Subcutaneous abdominal adipose tissue (tissue), 5 donors: ENCODE data around the gene PCBP3.

Experiments
- H3K27ac ChIP-seq: one replicate; pipeline ENCODE4 v1.7.0; 2013; ENCODE audit warnings: low read depth, mild to moderate bottlenecking, inconsistent platforms, low read length, moderate library complexity
- H3K27me3 ChIP-seq, 5 donors: one replicate each; pipeline ENCODE4 v1.7.0; 2013; ENCODE audit warnings: low read length in 5 of 5, inconsistent platforms in 1 of 5; ENCODE audit not compliant: control insufficient read depth in 5 of 5, insufficient read depth in 4 of 5
- H3K36me3 ChIP-seq, 5 donors: one replicate each; pipeline ENCODE4 v1.7.0; 2013; ENCODE audit warnings: low read length in 5 of 5; ENCODE audit not compliant: control insufficient read depth in 5 of 5, insufficient read depth in 5 of 5
- H3K4me1 ChIP-seq, 5 donors: one replicate each; pipeline ENCODE4 v1.7.0; 2013; ENCODE audit warnings: low read length in 5 of 5, mild to moderate bottlenecking in 3 of 5, moderate library complexity in 1 of 5; ENCODE audit not compliant: control insufficient read depth in 5 of 5, insufficient read depth in 5 of 5
- H3K4me3 ChIP-seq, 5 donors: one replicate each; pipeline ENCODE4 v1.7.0; 2013; ENCODE audit warnings: low read length in 5 of 5, low read depth in 1 of 5
- H3K9ac ChIP-seq, 5 donors: one replicate each; pipeline ENCODE4 v1.7.0; 2013; ENCODE audit warnings: low read length in 5 of 5, mild to moderate bottlenecking in 4 of 5, moderate library complexity in 3 of 5
- H3K9me3 ChIP-seq, 5 donors: one replicate each; pipeline ENCODE4 v1.7.0; 2013; ENCODE audit warnings: low read length in 5 of 5; ENCODE audit not compliant: control insufficient read depth in 5 of 5
- donor health status: healthy.
- donor health status: healthy.
- donor health status: healthy.
- donor health status: healthy.
- donor health status: healthy.

PCBP3 gene

DNA sequence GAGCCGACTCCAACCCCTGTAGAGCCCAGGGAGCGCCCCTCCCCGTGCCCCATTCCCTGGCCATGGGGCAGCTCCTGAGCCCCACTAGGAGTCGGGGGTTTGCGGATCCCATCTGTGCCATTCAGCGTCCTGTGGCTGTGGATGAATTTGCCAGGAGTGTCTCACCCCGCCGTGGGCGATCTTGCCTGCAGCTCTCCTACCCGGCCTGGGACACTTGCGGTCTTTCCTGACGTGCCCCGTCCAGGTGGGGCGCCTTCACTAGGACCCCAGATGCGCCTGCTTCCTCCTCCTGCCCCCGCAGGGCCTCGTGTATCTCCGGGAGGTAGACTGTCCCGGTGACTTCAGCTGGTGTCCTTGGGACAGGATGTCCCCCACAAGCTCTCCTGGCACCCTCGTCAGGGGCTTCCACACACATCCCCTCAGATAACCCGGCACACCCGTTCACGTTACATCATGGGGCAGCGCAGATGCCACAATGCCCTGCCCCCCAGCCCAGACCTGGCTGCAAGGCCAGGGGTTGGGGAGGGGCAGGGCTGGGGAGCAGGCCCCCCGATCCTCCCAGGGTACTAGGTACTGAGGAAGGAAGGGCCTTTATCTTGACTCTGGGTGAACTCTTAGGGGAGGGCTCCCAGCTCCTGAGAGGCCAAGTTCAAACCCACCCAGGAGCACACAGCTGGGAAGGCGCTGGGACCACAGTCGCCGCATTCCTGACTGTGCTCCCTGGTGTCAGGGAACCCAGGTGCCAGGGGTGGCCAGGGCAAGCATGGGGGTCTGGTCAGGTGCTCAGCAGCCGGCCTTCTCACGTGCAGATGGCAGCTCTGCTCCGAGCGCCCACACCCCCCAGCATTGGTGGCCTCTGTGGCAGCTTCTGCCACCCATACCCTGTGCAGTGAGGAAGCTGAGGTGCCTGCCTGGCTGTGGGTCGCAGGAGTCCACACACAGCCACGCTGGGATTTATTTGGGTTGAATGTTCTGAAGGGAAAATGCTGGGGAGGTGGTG, 284.6 kb downstream of the PCBP3 start:
- no peaks in the 10 kb centered on the region for H3K9me3 ChIP-seq
- peaks cover 0 to 7% (median 3%) of the 10 kb centered on the region in 5 donors for H3K36me3 ChIP-seq
- H3K4me1 ChIP-seq, result peaks cover 0 to 4% (median under 1%) of the 10 kb centered on the region in 5 donors
- no peak overlapping the region for H3K9ac ChIP-seq
- H3K27me3 ChIP-seq, result peaks cover 0 to 6% (median 0%) of the 10 kb centered on the region in 5 donors
- no peak overlapping the region for H3K4me3 ChIP-seq
- H3K27ac ChIP-seq, result no peak overlapping the region

DNA sequence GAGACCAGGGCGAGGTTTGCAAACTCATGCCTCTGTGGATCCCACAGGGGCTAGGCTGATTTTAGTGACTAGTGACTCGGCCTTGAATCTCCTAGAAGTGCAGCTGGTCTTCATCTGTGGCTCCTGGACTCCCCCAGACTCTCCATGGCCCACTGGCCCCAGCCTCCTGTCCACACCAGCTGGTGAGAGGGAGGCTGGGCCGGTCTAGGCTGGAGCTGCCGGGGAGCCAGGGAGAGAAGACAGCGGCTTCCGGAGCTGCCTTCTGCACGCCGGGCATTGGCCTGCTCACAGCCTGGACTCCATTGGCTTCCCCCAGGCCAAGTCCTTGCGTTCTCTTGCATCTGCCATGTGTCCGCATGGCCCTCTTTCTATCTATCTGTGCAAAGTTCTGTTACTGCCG, 285.9 kb downstream of the PCBP3 start:
- Histone ChIP-seq H3K4me3 (no peak overlapping the region), H3K27ac (no peak overlapping the region), H3K36me3 (peaks cover 0 to 7% (median 3%) of the 10 kb centered on the region in 5 donors), H3K9me3 (no peaks in the 10 kb centered on the region), H3K9ac (no peak overlapping the region), H3K27me3 (peaks cover 0 to 6% (median 0%) of the 10 kb centered on the region in 5 donors), H3K4me1 (no peaks in the 10 kb centered on the region)

DNA sequence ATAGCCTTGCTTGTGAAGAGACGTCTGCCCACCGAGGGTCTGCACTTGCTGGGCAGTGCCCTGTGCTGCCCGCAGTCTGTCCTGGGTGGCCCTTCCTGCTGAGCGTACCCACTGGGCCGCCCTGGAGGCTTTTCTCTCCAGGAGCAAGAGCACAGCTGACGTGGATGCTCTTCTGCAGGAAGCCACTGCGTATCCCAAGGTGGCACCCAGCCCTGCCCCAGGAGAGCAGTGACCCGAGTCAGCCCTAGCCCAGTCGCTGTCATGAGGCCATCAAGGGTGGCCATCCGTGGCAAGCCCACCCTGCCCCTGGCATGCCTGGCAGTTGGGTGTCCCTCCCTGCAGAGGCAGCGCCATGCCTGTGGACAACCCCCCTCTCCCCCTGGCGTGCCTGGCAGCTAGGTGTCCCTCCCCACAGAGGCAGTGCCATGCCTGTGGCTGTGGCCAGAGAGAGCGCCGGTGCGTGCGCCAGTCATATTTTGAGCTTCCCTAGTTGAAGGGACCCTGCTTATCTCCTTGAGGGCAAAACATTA, 286.8 kb downstream of the PCBP3 start:
- H3K27me3 ChIP-seq, result peaks cover 0 to 6% (median 0%) of the 10 kb centered on the region in 5 donors
- H3K4me1 ChIP-seq, result no peaks in the 10 kb centered on the region
- H3K27ac ChIP-seq, result no peak overlapping the region
- H3K36me3 ChIP-seq, result peaks cover 0 to 8% (median 3%) of the 10 kb centered on the region in 5 donors
- no peak overlapping the region for H3K9ac ChIP-seq
- H3K4me3 ChIP-seq, result no peak overlapping the region
- H3K9me3 ChIP-seq, result peaks cover 0 to 4% (median 0%) of the 10 kb centered on the region in 5 donors

DNA sequence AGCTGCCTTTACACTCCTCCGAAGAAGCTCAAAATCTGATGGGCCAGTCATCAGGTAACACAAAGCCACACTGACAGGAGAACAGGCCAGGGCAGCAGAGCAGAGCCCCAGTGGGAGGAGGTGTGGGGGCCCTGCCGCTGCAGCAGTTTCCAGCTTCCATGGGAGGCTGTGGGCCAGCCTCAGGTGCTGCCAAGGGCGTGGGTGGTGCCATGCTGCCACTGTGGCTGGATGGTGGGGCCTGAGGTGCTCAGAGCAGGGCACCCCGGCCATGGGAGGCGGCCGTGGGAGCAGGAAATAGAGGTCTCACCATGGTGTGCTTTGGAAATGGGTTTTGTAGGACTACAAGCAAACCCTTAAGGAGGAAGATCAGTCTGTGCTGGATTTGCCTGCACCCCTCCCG, 287.3 kb downstream of the PCBP3 start:
- Histone ChIP-seq H3K4me1 (no peaks in the 10 kb centered on the region), H3K27ac (no peak overlapping the region), H3K27me3 (peaks cover 0 to 6% (median 0%) of the 10 kb centered on the region in 5 donors), H3K4me3 (no peak overlapping the region), H3K9ac (no peak overlapping the region), H3K36me3 (peaks cover 0 to 8% (median 3%) of the 10 kb centered on the region in 5 donors), H3K9me3 (peaks cover 0 to 9% (median 3%) of the 10 kb centered on the region in 5 donors)

DNA sequence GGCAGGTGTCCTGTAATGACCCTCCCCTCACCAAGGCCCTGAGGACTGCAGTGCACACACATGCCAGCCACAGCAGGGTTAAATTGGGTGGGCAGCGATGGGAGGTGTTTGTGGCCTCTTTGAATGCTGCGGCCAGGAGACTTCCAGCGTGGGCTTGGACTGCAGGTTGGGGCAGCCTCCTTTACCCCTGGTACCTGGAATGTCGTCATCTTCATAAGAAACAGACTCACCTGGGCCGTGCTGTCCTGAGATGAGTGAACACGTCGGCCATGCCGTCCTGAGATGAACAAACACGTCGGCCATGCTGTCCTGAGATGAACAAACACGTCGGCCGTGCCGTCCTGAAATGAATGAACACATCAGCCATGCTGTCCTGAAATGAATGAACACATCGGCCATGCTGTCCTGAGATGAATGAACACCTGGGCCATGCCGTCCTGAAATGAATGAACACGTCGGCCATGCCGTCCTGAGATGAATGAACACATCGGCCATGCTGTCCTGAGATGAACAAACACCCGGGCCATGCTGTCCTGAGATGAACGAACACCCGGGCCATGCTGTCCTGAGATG, 288.0 kb downstream of the PCBP3 start:
- H3K27me3 ChIP-seq, result peaks cover 0 to 6% (median 0%) of the 10 kb centered on the region in 5 donors

DNA sequence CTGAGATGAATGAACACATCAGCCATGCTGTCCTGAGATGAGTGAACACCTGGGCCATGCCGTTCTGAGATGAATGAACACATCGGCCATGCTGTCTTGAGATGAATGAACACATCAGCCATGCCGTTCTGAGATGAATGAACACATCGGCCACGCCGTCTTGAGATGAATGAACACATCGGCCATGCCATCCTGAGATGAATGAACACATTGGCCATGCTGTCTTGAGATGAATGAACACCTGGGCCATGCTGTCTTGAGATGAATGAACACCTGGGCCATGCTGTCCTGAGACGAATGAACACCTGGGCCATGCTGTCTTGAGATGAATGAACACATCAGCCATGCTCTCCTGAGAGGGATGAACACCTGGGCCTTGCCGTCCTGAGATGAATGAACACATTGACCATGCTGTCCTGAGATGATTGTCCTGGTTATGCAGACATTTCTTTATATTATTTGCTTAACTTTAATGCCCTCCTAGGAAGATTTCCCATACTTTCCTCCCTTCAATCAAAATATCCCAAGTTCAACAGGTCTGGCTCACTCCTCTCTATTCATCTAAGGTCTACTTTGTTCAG, 289.5 kb downstream of the PCBP3 start:
- H3K4me1 ChIP-seq, result no peaks in the 10 kb centered on the region
- peaks cover 0 to 11% (median 3%) of the 10 kb centered on the region in 5 donors for H3K36me3 ChIP-seq
- H3K27ac ChIP-seq, result no peak overlapping the region
- H3K9me3 ChIP-seq, result peaks cover 0 to 14% (median 5%) of the 10 kb centered on the region in 5 donors
- no peak overlapping the region for H3K4me3 ChIP-seq
- no peak overlapping the region for H3K9ac ChIP-seq
- peaks cover 0 to 6% (median 0%) of the 10 kb centered on the region in 5 donors for H3K27me3 ChIP-seq

More for the DNA sequence above, 288.0 kb downstream of the PCBP3 start:
- no peaks in the 10 kb centered on the region for H3K4me1 ChIP-seq
- peaks cover 0 to 14% (median 5%) of the 10 kb centered on the region in 5 donors for H3K9me3 ChIP-seq
- H3K9ac ChIP-seq, result no peak overlapping the region
- no peak overlapping the region for H3K27ac ChIP-seq
- H3K4me3 ChIP-seq, result no peak overlapping the region
- H3K36me3 ChIP-seq, result peaks cover 0 to 11% (median 3%) of the 10 kb centered on the region in 5 donors

DNA sequence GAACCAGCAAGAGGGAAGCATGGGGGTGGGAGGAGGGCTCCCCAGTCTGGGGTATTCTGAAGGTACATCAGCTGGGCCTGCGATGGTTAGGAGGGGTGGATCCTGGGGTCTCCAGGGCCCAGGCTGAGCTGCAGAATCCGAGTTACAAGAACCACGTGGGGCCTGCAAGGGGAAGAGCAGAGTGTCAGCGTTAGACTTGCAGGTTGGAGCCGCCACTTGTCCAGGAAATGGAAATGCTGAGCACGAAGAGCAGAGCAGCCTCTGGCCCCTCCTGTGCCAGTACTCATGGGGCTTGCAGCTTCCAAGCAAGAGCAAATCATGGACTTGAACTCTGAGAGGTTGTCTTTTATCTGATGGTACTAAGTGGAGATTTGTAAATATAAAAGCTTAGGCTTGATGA, 290.6 kb downstream of the PCBP3 start:
- H3K4me1 ChIP-seq, result no peaks in the 10 kb centered on the region
- no peak overlapping the region for H3K4me3 ChIP-seq
- peaks cover 0 to 14% (median 5%) of the 10 kb centered on the region in 5 donors for H3K9me3 ChIP-seq
- H3K9ac ChIP-seq, result no peak overlapping the region
- peaks cover 0 to 11% (median 3%) of the 10 kb centered on the region in 5 donors for H3K36me3 ChIP-seq
- no peak overlapping the region for H3K27ac ChIP-seq
- peaks cover 0 to 6% (median 0%) of the 10 kb centered on the region in 5 donors for H3K27me3 ChIP-seq

DNA sequence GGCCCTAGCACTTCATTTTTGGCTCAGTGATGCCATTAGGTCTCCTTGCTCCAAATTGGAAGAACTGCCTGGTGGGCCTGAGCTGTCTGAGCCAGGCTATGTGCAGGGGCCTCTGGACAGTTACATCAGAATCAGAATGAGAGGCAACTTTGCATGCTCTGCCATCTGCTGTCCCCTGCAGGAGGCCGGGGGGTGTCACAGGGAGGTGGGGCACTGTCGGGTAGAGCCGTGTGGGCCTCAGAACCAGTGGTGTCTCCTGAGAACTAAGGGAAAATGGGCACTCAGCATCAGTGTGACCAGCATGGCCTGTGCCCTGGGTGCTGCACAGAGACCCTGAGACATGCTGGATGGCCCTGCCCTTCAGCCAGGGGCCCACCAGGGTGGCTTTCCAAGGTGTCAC, 291.0 kb downstream of the PCBP3 start:
- Histone ChIP-seq H3K9me3 (peaks cover 0 to 14% (median 5%) of the 10 kb centered on the region in 5 donors), H3K4me1 (no peaks in the 10 kb centered on the region), H3K27me3 (peaks cover 0 to 4% (median 0%) of the 10 kb centered on the region in 5 donors), H3K36me3 (peaks cover 0 to 11% (median 3%) of the 10 kb centered on the region in 5 donors), H3K9ac (no peak overlapping the region), H3K27ac (no peak overlapping the region), H3K4me3 (no peak overlapping the region)

DNA sequence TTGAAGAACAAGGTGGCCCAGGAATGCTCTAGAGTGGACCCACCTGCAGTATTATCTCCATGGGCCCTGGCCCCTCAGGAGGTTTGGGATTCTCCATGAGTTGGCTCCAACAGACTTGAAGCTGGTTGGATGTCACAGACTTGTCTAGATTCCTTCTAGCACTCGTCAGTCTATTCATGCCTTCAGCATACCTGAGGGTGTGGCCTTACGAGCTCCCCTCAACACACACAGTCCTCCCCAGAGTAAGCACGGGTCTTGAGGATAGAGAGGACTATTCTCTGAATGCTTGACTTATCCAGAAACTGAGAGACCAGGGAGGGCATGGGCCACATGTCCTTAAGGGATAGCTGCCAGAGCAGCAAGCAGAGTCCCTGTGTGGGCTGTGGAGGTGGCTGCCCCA, 292.1 kb downstream of the PCBP3 start:
- Histone ChIP-seq H3K4me3 (no peak overlapping the region), H3K36me3 (peaks cover 0 to 11% (median 3%) of the 10 kb centered on the region in 5 donors), H3K9me3 (peaks cover 0 to 14% (median 5%) of the 10 kb centered on the region in 5 donors), H3K27ac (no peak overlapping the region), H3K4me1 (no peaks in the 10 kb centered on the region), H3K9ac (no peak overlapping the region), H3K27me3 (no peaks in the 10 kb centered on the region)
